ENCODE results near the gene CC2D2B.
"Not testable (repeated sequence)": the region's sequence is repeated elsewhere in the genome, so short reads cannot be mapped to it uniquely, and the experiment has no call there.

Gene CC2D2B

GRCh38 chr10:95906677-95907455, 909 bp upstream of the CC2D2B start:
- DNase-seq, result no peak

- no peak for DNase-seq
These were observed 675 bp downstream of the CC2D2B start for GRCh38 chr10:95908450-95908849.

- no peak for DNase-seq
These were observed 1.8 kb downstream of the CC2D2B start for GRCh38 chr10:95909561-95909960.

GRCh38 chr10:95916039-95916438, 8.3 kb downstream of the CC2D2B start:
- DNase-seq, result not testable (repeated sequence)

- no peak for DNase-seq
These were observed 13.1 kb downstream of the CC2D2B start for GRCh38 chr10:95920798-95921426.

- no peak for DNase-seq
These were observed 17.3 kb downstream of the CC2D2B start for GRCh38 chr10:95925033-95925432.

GRCh38 chr10:95935429-95935828, 27.7 kb downstream of the CC2D2B start:
- DNase-seq, result no peak

GRCh38 chr10:95941115-95941514, 33.3 kb downstream of the CC2D2B start:
- DNase-seq, result no peak

GRCh38 chr10:95963202-95963990, 55.6 kb downstream of the CC2D2B start:
- DNase-seq, result no peak

GRCh38 chr10:95963991-95964389, 56.2 kb downstream of the CC2D2B start:
- DNase-seq, result no peak

- DNase-seq, result no peak
These were observed 57.0 kb downstream of the CC2D2B start for GRCh38 chr10:95964756-95965155.

- no peak for DNase-seq
These were observed 68.8 kb downstream of the CC2D2B start for GRCh38 chr10:95976362-95977229.

- no peak for DNase-seq
These were observed 74.4 kb downstream of the CC2D2B start for GRCh38 chr10:95982200-95982599.

- no peak for DNase-seq
These were observed 80.1 kb downstream of the CC2D2B start for GRCh38 chr10:95987685-95988426.

- DNase-seq, result no peak
These were observed 80.9 kb downstream of the CC2D2B start for GRCh38 chr10:95988702-95989101.

- not testable (repeated sequence) for DNase-seq
These were observed 86.6 kb downstream of the CC2D2B start for GRCh38 chr10:95994376-95994775.

GRCh38 chr10:95998255-95998784, 90.5 kb downstream of the CC2D2B start:
- DNase-seq, result no peak

GRCh38 chr10:96013956-96014355, 106.2 kb downstream of the CC2D2B start:
- DNase-seq, result no peak

- DNase-seq, result no peak
These were observed 106.8 kb downstream of the CC2D2B start for GRCh38 chr10:96014473-96015102.

GRCh38 chr10:96017191-96017687, 109.5 kb downstream of the CC2D2B start:
- DNase-seq, result no peak

GRCh38 chr10:96021332-96021731, 113.6 kb downstream of the CC2D2B start:
- DNase-seq, result no peak
